Pancreas (tissue), 10 donors: ENCODE data around the gene EPN2. TPM values are rescaled to one million over a fixed set of nuclear protein-coding genes. Genes with fewer than 3 reads are reported as not detected.

ENCODE experiments used
- ATAC-seq, 4 donors: fragments of 200-7000 bp; cut with Tn5 transposase; one replicate each; pipeline versions ENCODE4 v1.8.0 to v1.9.1; 2020; ENCODE audit warnings: mild to moderate bottlenecking in 4 of 4, moderate library complexity in 4 of 4
- DNase-seq, 6 donors: peaks; one replicate each; pipeline ENCODE4 v3.0.0-alpha.2; 2020
- FAIRE-seq: peaks from 2 replicates; lab custom pipeline; 2012; peaks lifted over from hg19 to GRCh38; lab: Jason Lieb, UNC
- H3K27ac ChIP-seq, 4 donors: fragments of 200-600 bp; sonication (generic); 1 replicate in 3 of 4; 2 replicates in 1 of 4; pipeline versions ENCODE4 v1.5.0 to v1.8.0; 2020
- H3K27me3 ChIP-seq, 4 donors: fragments of 200-600 bp; one replicate each; pipeline ENCODE4 v1.8.0; 2021
- H3K36me3 ChIP-seq, 3 donors: fragments of 200-600 bp; sonication (generic) in 1 of 3; one replicate each; pipeline versions ENCODE4 v1.5.0 to v1.8.0; 2020 to 2021
- H3K4me1 ChIP-seq, 3 donors: fragments of 200-600 bp; one replicate each; pipeline ENCODE4 v1.8.0; 2021
- H3K4me3 ChIP-seq, 4 donors: fragments of 200-600 bp; sonication (generic) in 2 of 4; one replicate each; pipeline versions ENCODE4 v1.5.0 to v1.8.0; 2020 to 2021
- H3K9me3 ChIP-seq, 4 donors: fragments of 200-600 bp; one replicate each; pipeline ENCODE4 v1.8.0; 2021
- CTCF ChIP-seq, 4 donors: fragments of 200-600 bp; sonication (generic) in 3 of 4; IDR thresholded peaks; one replicate each; pipeline versions ENCODE4 v1.5.0 to v1.8.0; 2021; ENCODE audit warnings: antibody characterized with exemption in 4 of 4
- WGBS, 2 donors: extraction: QIAGEN DNeasy Blood & Tissue Kit; methylation state at CpG; one replicate each; pipeline ENCODE4 v1.1.7; 2013; 5-methylcytosine and 5-hydroxymethylcytosine counted together
- intact Hi-C, 3 donors: fragments of 100-400 bp; cut with DNase I; formaldehyde crosslinking; loops; one replicate each; pipeline versions ENCODE4 v1.11.1 to v1.14.2; 2022
- microRNA-seq, 2 donors: library from miRNA; unstranded; fragments of <30 nt; microRNA quantifications; one replicate each; pipeline versions ENCODE4 to v1.1.0, GENCODE V29; 2019 to 2020
- polyA plus RNA-seq, 2 donors: library from polyadenylated mRNA; stranded (reverse); fragments of 200-250 nt; gene quantifications; one replicate each; pipeline ENCODE4 v1.2.3, GENCODE V29; 2013
- total RNA-seq, 6 donors: library from RNA; stranded (reverse); fragmentation: NEBNext Ultra II Directional in 4 of 6; extraction: Animal tissue kit (Norgen Biotek cat#: 25700) in 4 of 6; gene quantifications; one replicate each; pipeline versions ENCODE4 v1.2.1 to v1.2.4, GENCODE V29; 2021 to 2023
- donor health status: healthy with polysubstance abuse.
- donor health status: DM: no; HTN: no; CAD: no; lungs with moderate emphysema.
- donor health status: DM: no; HTN: no; CAD: no.
- donor health status: control.
- donor health status: control.
- donor health status: Bipolar disorder and iron deficiency.
- donor health status: DM: yes; HTN: yes; CAD: no.
- donor health status: DM: no; HTN: no; CAD: no.
- donor health status: DM: no; HTN: no; CAD: no.
- donor health status: DM: yes; HTN: yes; CAD: no.

EPN2 gene
- total and polyA plus RNA-seq, 8 donors, result 13.4 to 29.4 (median 15.7) TPM

DNA sequence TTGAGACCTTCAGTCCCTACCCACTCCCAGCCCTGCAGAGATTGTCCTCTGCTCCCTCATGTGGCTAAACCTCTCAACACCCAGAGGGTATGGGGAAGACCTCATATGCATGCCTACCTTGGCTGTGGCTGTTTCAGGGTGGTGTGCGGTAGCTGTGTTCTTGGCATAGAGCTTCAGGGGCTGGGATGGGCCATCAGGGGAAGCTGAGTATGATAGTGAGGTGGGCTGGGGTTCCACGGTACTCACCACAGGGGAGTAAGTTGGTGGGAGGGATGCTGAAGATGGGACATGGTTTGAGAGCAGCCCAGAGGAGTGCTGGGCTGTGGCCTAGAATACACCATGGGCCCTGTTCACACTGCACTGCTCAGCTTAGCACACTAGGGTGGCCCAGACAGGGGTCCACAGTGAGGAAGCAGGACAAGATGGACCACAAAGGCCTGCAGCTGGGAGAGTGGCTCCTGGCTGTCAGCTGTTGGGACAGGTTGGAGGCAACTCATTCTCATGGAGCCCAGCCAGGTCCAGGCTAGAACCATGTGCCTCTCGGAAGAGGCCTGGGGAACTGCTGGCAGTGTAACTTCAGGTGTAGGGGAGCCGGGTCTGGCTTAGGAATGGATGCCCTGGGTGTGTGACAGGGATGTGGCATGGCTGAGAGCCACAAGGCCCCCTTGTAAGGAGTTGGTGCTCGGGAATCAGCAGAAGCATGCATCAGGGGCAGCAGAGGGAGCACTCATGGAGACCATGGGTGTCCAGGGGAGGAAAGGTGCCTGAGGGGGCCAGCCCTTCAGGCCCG lies 146.7 kb downstream of the EPN2 start:
- FAIRE-seq, result no peak
- H3K4me3 ChIP-seq, result no peak overlapping the region
- no peaks in the 10 kb centered on the region for H3K27me3 ChIP-seq
- H3K27ac ChIP-seq, result no peak overlapping the region
- H3K4me1 ChIP-seq, result peaks cover 0 to 7% (median 0%) of the 10 kb centered on the region in 3 donors
- peaks cover 2 to 16% (median 12%) of the 10 kb centered on the region in 3 donors for H3K36me3 ChIP-seq
- WGBS, 2 donors, result 87 to 92% methylated on average over 6 of the region's 6 CpGs
- no peaks in the 10 kb centered on the region for H3K9me3 ChIP-seq
- DNase-seq, result no peak
- no peak for ATAC-seq
- intact Hi-C loops, result no loop called here
- no peak for TF ChIP-seq CTCF (IDR thresholded peaks at IDR 0.05)

GRCh38 chr17:19384723-19385391 lies 147.7 kb downstream of the EPN2 start:
- peak in 3 of 4 donors; percentile 17 to 42 (median 39) for ATAC-seq
- WGBS, 2 donors, result 82 to 87% methylated on average over 16 of the region's 16 CpGs
- H3K36me3 ChIP-seq, result peaks cover 2 to 16% (median 12%) of the 10 kb centered on the region in 3 donors

GRCh38 chr17:19385521-19385983 lies 148.4 kb downstream of the EPN2 start:
- intact Hi-C loops, result no loop called here
- H3K27me3 ChIP-seq, result no peaks in the 10 kb centered on the region
- H3K27ac ChIP-seq, result no peak overlapping the region
- H3K36me3 ChIP-seq, result peaks cover 2 to 14% (median 10%) of the 10 kb centered on the region in 3 donors
- H3K4me1 ChIP-seq, result no peaks in the 10 kb centered on the region
- no peak for DNase-seq
- TF ChIP-seq CTCF (IDR thresholded peaks at IDR 0.05), result no peak
- 84 to 89% methylated on average over 9 of the region's 9 CpGs for WGBS, 2 donors
- no peak for FAIRE-seq
- H3K4me3 ChIP-seq, result no peak overlapping the region
- no peak for ATAC-seq
- no peaks in the 10 kb centered on the region for H3K9me3 ChIP-seq

More at GRCh38 chr17:19384723-19385391, 147.7 kb downstream of the EPN2 start:
- Histone ChIP-seq H3K27me3 (no peaks in the 10 kb centered on the region), H3K9me3 (no peaks in the 10 kb centered on the region), H3K4me3 (no peak overlapping the region), H3K4me1 (no peaks in the 10 kb centered on the region), H3K27ac (no peak overlapping the region)
- no peak for TF ChIP-seq CTCF (IDR thresholded peaks at IDR 0.05)
- intact Hi-C loops, result no loop called here
- DNase-seq (peak in 1 of 6 donors; percentile 53), FAIRE-seq (no peak)

Small RNA genes lying within 50 kb of the gene (microRNA-seq; reads per million reads assigned to microRNA genes)
- gene MIR1180, result 167 to 506 reads per million in 2 donors

Other genes starting within 250 kb of the EPN2 start
- 10 to 100 TPM in 2 of 6 donors, 1 to 10 TPM in 4; 5.6 to 10.8 (median 7.5) TPM for gene FAM83G, start 232.6 kb upstream of the EPN2 start, total RNA-seq
- gene FAM83G, start 232.6 kb upstream of the EPN2 start, polyA plus RNA-seq, result 10 to 100 TPM; 10.4 to 12.9 TPM
- 1 to 10 TPM in 2 of 6 donors, under 1 TPM in 4; 0.38 to 1.5 (median 0.56) TPM for gene GRAP, start 190.4 kb upstream of the EPN2 start, total RNA-seq
- gene GRAP, start 190.4 kb upstream of the EPN2 start, polyA plus RNA-seq, result 1 to 10 TPM; 1.5 to 2.3 TPM
- gene GRAPL, start 109.8 kb upstream of the EPN2 start, total RNA-seq, result under 1 TPM in 4 of 6 donors, not detected in 2; 0.19 to 1.00 (median 0.54) TPM
- gene GRAPL, start 109.8 kb upstream of the EPN2 start, polyA plus RNA-seq, result 1 to 10 TPM in 1 of 2 donors, under 1 TPM in 1; 0.87 to 2.5 TPM
- 10 to 100 TPM in 3 of 6 donors, 1 to 10 TPM in 3; 6.6 to 13.2 (median 10.6) TPM for gene B9D1, start 125.4 kb downstream of the EPN2 start, total RNA-seq
- 10 to 100 TPM; 22.0 to 39.6 TPM for gene B9D1, start 125.4 kb downstream of the EPN2 start, polyA plus RNA-seq
- gene MAPK7, start 141.1 kb downstream of the EPN2 start, total RNA-seq, result 1 to 10 TPM; 3.4 to 9.6 (median 7.0) TPM
- 10 to 100 TPM; 10.2 to 10.5 TPM for gene MAPK7, start 141.1 kb downstream of the EPN2 start, polyA plus RNA-seq
- 10 to 100 TPM in 3 of 6 donors, 1 to 10 TPM in 3; 1.2 to 25.5 (median 9.5) TPM for gene MFAP4, start 149.8 kb downstream of the EPN2 start, total RNA-seq
- 10 to 100 TPM in 1 of 2 donors, 1 to 10 TPM in 1; 9.9 to 13.0 TPM for gene MFAP4, start 149.8 kb downstream of the EPN2 start, polyA plus RNA-seq
- gene RNF112, start 173.9 kb downstream of the EPN2 start, total RNA-seq, result 1 to 10 TPM in 1 of 6 donors, under 1 TPM in 5; 0.34 to 1.2 (median 0.46) TPM
- 1 to 10 TPM; 1.2 to 3.0 TPM for gene RNF112, start 173.9 kb downstream of the EPN2 start, polyA plus RNA-seq